Cardiac fibroblast (primary cell): ENCODE data around the gene KCNQ5.

Experiments
- DNase-seq, 2 donors: peaks; one replicate each; pipeline versions ENCODE4 v3.0.0 to v3.0.0-alpha.2; 2010; ENCODE audit warnings: low read depth in 2 of 2
- H3K4me3 ChIP-seq, 2 donors: replicated peaks in 1 of 2; 1 replicate in 1 of 2; 2 replicates in 1 of 2; pipeline ENCODE4 v1.5.1; 2011; ENCODE audit warnings: low read depth in 2 of 2, low read length in 2 of 2, mild to moderate bottlenecking in 2 of 2, moderate library complexity in 1 of 2
- CTCF ChIP-seq: IDR thresholded peaks from one replicate; pipeline ENCODE4 v1.5.1; 2011; ENCODE audit warnings: low read depth, mild to moderate bottlenecking, low read length, inconsistent platforms

Gene KCNQ5

GRCh38 chr6:72704979-72705378 lies 83.1 kb downstream of the KCNQ5 start:
- H3K4me3 ChIP-seq: no peak overlapping the region
- peak; percentile 11 for DNase-seq
- TF ChIP-seq CTCF: no peak

DNA sequence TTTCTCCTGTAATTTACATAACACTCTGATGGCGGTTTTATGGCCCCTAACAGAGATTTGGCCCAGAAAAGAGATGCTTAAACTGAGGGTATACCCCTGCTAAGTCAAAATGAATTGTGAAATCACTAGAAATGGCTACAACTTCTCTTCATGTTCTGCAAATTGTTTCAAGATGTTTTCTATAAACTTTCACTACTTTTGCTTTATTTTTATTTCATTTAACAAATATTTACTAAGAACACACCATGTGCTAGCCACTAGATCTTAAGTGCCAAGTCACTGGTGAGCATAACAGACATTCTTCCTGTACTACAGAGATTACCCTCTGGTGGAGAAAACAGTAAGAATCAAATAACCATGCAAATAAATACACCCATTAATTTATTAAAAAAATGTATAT lies 87.6 kb downstream of the KCNQ5 start:
- H3K4me3 ChIP-seq: no peak overlapping the region
- no peak for TF ChIP-seq CTCF
- no peak for DNase-seq

DNA sequence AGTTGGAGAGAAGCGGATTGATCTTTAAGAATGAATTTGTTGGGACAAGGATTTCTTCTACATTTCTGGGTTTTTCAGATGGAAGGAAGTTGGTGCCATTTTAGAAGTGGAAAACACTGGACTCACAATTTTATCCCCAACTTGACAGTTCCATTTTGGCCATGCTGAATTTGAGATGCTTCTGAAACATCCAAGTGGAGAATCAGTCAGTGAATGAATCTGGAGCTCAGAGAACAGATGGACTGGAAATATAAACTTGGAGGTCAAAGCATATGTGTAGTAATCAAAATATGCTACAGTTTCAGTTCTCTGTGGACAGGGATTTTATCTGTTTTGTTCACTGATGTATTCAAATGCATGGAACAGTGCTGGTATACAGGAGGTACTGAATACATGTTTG lies 89.9 kb downstream of the KCNQ5 start:
- no peak for DNase-seq
- no peak for TF ChIP-seq CTCF

DNA sequence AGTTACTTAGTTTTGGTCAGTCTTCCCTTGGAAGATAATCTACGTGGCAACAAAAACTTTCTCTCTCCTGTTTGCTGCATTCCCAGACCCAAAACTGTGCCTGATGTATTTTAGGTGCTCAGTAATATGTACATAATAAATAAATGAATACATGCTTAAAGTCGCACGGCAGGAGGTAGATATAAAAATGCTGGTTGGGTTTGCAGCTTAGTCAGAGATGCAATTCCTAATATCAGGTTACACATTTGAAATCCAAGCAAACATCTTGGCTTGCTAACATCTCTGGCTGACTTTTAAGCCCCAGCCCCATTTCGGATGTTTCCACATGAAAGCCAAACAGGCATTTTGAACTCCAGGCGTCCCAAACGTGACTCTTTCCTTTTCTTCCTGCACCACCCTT lies 91.0 kb downstream of the KCNQ5 start:
- no peak for TF ChIP-seq CTCF
- H3K4me3 ChIP-seq: no peak overlapping the region
- no peak for DNase-seq

More for the DNA sequence above, 89.9 kb downstream of the KCNQ5 start:
- no peak overlapping the region for H3K4me3 ChIP-seq

DNA sequence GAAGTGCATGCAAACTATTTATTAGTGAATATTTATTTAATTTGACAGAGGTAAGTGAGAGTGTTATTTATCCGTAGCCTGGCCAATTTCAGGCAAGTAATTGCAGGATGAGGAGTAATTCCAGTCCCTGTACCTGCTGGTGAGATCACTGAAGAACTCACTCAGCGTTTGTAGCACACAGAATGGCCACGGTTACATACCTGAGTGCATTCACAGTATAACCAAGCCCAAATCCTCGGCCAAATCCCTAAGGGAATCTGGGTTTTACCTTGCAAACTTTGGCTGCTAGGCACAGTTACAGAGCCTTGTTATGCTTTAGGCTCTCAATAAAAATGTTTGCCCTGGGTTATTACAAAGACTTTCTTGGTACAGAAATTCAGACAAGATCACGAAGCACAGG lies 93.3 kb downstream of the KCNQ5 start:
- H3K4me3 ChIP-seq: no peak overlapping the region
- DNase-seq: no peak
- TF ChIP-seq CTCF: no peak

DNA sequence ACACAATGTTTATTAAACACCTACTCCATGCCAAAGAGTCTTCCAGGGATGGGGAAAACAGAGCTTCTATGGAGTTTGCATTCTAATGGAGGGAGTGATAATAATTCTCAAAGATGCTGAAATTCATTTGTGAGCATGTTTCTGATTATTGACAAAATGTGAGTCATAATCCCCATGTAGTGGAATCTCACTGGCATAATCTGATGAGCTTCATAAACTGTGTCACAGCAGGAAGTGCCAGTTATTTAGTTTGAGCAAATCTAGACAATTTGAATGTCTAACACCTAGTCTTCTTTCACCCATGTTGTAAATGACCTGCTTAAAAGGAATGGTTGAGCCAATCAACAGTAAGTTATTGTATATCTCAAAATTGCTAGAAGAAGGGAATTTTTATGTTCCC lies 95.1 kb downstream of the KCNQ5 start:
- H3K4me3 ChIP-seq: no peak overlapping the region
- TF ChIP-seq CTCF: no peak
- no peak for DNase-seq

GRCh38 chr6:72720464-72720863 lies 98.6 kb downstream of the KCNQ5 start:
- peak; percentile 41 to 43 for DNase-seq
- no peak overlapping the region for H3K4me3 ChIP-seq
- TF ChIP-seq CTCF: no peak
